OCI-LY3 (cell line): ENCODE measurements around the gene RYK.

Source experiments
- H2AFZ ChIP-seq: fragments of 200-600, 300-600 bp; shearing (Covaris generic); 2 replicates; pipeline ENCODE4 v1.6.0; 2014; ENCODE audit warnings: antibody characterized with exemption, low read depth, low read length
- H3K27ac ChIP-seq: fragments of 200-600, 300-600 bp; sonication (generic); 2 replicates; pipeline ENCODE4 v1.5.1; 2014; ENCODE audit warnings: mild to moderate bottlenecking, low read length, moderate library complexity, mixed read lengths
- H3K27me3 ChIP-seq: fragments of 200-600, 300-600 bp; sonication (generic); 2 replicates; pipeline ENCODE4 v1.6.1; 2014; ENCODE audit warnings: low read depth, low read length, mixed read lengths
- H3K36me3 ChIP-seq: fragments of 200-600, 300-600 bp; sonication (generic); replicated peaks from 2 replicates; pipeline ENCODE3; 2014; ENCODE audit warnings: low read depth, low read length, mixed read lengths
- H3K4me1 ChIP-seq: fragments of 300-600, 200-600 bp; sonication (generic); 2 replicates; pipeline ENCODE4 v1.6.1; 2014; ENCODE audit warnings: low read length, mixed read lengths
- H3K4me2 ChIP-seq: fragments of 200-600, 300-600 bp; sonication (generic); 2 replicates; pipeline ENCODE4 v1.6.1; 2014; ENCODE audit warnings: low read length, mixed read lengths
- H3K4me3 ChIP-seq: fragments of 300-600, 200-600 bp; sonication (generic); 2 replicates; pipeline ENCODE4 v1.5.1; 2014; ENCODE audit warnings: antibody characterized with exemption, mild to moderate bottlenecking, low read length, moderate library complexity
- H3K79me2 ChIP-seq: fragments of 300-600, 200-600 bp; shearing (Covaris generic); 2 replicates; pipeline ENCODE4 v1.6.1; 2014; ENCODE audit warnings: mild to moderate bottlenecking, low read length, mixed read lengths
- H3K9ac ChIP-seq: fragments of 300-600, 200-600 bp; shearing (Covaris generic); 2 replicates; pipeline ENCODE4 v1.6.0; 2014; ENCODE audit warnings: mild to moderate bottlenecking, low read length, moderate library complexity
- H3K9me3 ChIP-seq: fragments of 200-600, 300-600 bp; shearing (Covaris generic); 2 replicates; pipeline ENCODE4 v1.6.1; 2014; ENCODE audit warnings: low read length, mixed read lengths; ENCODE audit not compliant: insufficient read depth
- H4K20me1 ChIP-seq: fragments of 200-600, 300-600 bp; sonication (generic); 2 replicates; pipeline ENCODE4 v1.6.1; 2016; ENCODE audit warnings: low read length, mixed read lengths; ENCODE audit not compliant: insufficient read depth
- EZH2phosphoT487 ChIP-seq: fragments of 200-600 bp; shearing (Covaris generic); IDR thresholded peaks from 2 replicates; pipeline ENCODE4 v1.6.1; 2018; ENCODE audit warnings: antibody characterized with exemption, mixed run types, low read depth
- TF ChIP-seq, protein P1 (sequence below): fragments of 200-600, 300-600 bp; sonication (generic); IDR thresholded peaks from 2 replicates; pipeline ENCODE4 v1.5.1; 2014; ENCODE audit warnings: antibody characterized with exemption, low read length, low read depth

RYK gene

DNA sequence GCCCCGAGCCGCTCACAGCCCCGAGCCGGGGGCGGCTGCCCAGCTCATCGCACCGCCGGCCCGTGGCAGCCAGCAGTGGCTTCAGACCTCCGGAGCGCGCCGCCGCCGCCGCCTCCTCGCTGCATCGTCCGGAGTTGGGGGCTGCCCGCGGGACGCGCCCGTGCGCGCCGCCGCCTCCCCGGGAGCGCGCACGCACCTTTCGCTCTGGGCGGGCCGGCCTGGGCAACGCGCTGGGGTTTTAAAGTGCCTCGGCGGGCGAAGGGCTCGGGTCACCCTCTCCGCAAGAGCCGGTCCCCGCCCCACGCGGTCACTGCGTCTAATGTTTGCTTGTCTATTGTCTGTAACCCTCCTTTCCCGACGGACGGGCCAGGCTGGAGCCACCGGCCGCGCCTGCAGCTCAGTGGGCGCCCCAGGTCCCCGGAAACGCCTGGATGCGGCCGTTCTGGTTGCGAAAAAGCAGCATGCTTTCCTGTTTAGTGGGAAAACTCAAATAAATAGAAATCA is at the start of gene RYK:
TSS of gene RYK (minus strand) at position 143 of the 504 bp plus-strand sequence. CDS start 205 bp downstream, outside the sequence.
- Histone ChIP-seq H3K4me3 (peak within 1 kb of the TSS; percentile 94), H3K27ac (no peak within 1 kb of the TSS), H3K27me3 (peaks cover 39% of the 10 kb centered on the region), H3K4me2 (peak within 1 kb of the TSS; percentile 88), H3K79me2 (peaks cover 40% of the 10 kb centered on the region), H3K4me1 (peaks cover 31% of the 10 kb centered on the region), H4K20me1 (peaks cover 48% of the 10 kb centered on the region), H3K36me3 (no peaks in the 10 kb centered on the region), H2AFZ (peak within 1 kb of the TSS; percentile 94), H3K9ac (peak within 1 kb of the TSS; percentile 73), H3K9me3 (no peaks in the 10 kb centered on the region)
- TF ChIP-seq EZH2phosphoT487: no peak
- TF ChIP-seq, protein P1, sequence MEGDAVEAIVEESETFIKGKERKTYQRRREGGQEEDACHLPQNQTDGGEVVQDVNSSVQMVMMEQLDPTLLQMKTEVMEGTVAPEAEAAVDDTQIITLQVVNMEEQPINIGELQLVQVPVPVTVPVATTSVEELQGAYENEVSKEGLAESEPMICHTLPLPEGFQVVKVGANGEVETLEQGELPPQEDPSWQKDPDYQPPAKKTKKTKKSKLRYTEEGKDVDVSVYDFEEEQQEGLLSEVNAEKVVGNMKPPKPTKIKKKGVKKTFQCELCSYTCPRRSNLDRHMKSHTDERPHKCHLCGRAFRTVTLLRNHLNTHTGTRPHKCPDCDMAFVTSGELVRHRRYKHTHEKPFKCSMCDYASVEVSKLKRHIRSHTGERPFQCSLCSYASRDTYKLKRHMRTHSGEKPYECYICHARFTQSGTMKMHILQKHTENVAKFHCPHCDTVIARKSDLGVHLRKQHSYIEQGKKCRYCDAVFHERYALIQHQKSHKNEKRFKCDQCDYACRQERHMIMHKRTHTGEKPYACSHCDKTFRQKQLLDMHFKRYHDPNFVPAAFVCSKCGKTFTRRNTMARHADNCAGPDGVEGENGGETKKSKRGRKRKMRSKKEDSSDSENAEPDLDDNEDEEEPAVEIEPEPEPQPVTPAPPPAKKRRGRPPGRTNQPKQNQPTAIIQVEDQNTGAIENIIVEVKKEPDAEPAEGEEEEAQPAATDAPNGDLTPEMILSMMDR: no peak

DNA sequence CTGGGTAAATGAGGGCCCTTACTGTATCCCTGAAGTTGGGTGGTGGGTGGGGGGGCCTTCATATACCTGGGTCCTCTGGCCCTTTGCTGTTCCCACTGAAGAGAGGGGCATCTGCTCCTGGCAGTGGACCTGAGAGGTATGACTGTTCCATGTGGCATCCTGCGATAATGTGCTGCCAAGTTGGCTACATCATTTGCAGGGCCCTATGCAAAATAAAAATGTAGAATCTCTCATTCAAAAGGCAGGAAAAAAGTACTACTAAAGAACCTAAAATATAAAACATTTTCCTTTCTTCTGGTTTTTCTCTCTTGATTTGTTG is 49.2 kb upstream of the RYK start:
- Histone ChIP-seq H2AFZ (no peak overlapping the region), H3K4me1 (no peaks in the 10 kb centered on the region; the same call in 1 of the 2 replicates), H3K27me3 (peaks cover 37% of the 10 kb centered on the region)

DNA sequence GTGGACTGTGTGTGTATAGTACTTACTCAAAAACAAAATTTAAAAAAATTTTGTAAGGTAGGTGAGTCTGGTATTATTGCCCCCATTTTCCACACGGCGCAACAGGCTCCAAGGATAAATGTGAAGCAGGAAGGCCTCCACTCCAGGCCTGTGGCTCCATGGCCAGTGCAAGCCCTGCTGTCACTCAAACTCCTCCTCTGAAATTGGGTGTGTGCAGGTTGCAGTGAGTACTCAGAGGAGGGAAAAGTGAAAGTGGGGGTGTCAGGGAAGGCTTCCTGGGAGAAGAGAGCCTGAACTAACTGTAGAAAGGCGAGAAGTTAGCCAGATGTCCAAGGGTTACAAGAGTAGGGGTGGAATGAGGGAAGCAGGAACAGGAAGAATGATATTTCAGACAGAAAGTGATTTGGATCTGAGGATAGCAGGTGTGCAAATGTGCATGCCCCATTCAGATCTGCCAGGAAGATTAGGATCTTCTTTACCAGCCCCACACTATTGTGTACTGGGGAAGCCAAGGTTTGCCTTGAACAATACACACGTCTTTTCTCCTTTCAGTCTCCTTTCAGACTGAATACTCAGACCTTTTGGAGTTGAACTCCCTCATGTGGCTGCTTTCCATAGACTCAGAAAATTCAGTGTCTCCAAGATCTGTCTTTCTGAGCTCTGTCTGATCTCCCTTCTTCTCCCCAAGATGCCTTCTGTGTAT is 48.7 kb upstream of the RYK start:
- H3K4me3 ChIP-seq: no peak overlapping the region
- 0 out of 2 replicates have a peak, but pooled peaks cover 5% of the 10 kb centered on the region for H4K20me1 ChIP-seq
- no peak overlapping the region for H3K9ac ChIP-seq
- H3K9me3 ChIP-seq: no peaks in the 10 kb centered on the region
- no peak overlapping the region for H3K27ac ChIP-seq
- no peaks in the 10 kb centered on the region for H3K36me3 ChIP-seq
- peaks cover 5% of the 10 kb centered on the region for H3K4me1 ChIP-seq
- no peak overlapping the region for H2AFZ ChIP-seq
- no peaks in the 10 kb centered on the region for H3K79me2 ChIP-seq
- H3K27me3 ChIP-seq: peaks cover 37% of the 10 kb centered on the region
- TF ChIP-seq EZH2phosphoT487: no peak
- TF ChIP-seq, protein P1: peak; percentile 37; the same call in 1 of the 2 replicates
- H3K4me2 ChIP-seq: no peak overlapping the region

More for the DNA sequence above, 49.2 kb upstream of the RYK start:
- H3K4me2 ChIP-seq: no peak overlapping the region
- H3K36me3 ChIP-seq: no peaks in the 10 kb centered on the region
- 0 out of 2 replicates have a peak, but pooled peaks cover under 1% of the 10 kb centered on the region for H4K20me1 ChIP-seq
- TF ChIP-seq, protein P1: no peak
- TF ChIP-seq EZH2phosphoT487: no peak
- H3K9ac ChIP-seq: no peak overlapping the region
- H3K9me3 ChIP-seq: no peaks in the 10 kb centered on the region
- no peak overlapping the region for H3K4me3 ChIP-seq
- H3K79me2 ChIP-seq: no peaks in the 10 kb centered on the region
- H3K27ac ChIP-seq: no peak overlapping the region

DNA sequence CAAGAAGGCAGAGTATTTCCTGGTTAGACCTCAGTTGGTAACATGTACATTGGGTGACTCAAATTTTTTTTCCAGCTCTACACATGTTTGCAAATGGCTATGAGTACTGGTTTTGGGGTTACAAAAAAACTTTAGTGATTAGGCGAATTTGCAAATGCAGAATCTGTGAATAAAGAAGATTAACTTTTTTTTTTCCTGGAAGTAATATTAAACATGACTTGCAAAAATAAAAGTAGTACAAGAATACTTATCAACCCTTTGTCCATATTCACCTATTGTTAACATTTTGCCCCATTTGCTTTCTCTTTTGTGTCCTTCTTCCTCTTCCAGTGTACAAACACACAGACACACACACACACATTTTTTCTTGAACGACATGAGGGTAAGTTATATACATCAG is 47.6 kb upstream of the RYK start:
- Histone ChIP-seq H3K4me1 (peaks cover 10% of the 10 kb centered on the region), H3K36me3 (no peaks in the 10 kb centered on the region), H4K20me1 (0 out of 2 replicates have a peak, but pooled peaks cover 5% of the 10 kb centered on the region), H3K9me3 (no peaks in the 10 kb centered on the region), H3K27me3 (peaks cover 38% of the 10 kb centered on the region), H3K4me2 (no peak overlapping the region), H2AFZ (no peak overlapping the region), H3K79me2 (no peaks in the 10 kb centered on the region), H3K4me3 (no peak overlapping the region), H3K9ac (no peak overlapping the region), H3K27ac (no peak overlapping the region)
- TF ChIP-seq, protein P1: no peak
- no peak for TF ChIP-seq EZH2phosphoT487
